Thyroid gland (tissue), 4 donors: ENCODE measurements around the gene POU6F1.

Source experiments
- POLR2A ChIP-seq, 2 donors: fragments of 450-650 bp; IDR thresholded peaks; one replicate each; pipeline ENCODE4 v1.6.1; 2017; ENCODE audit warnings: antibody characterized with exemption in 2 of 2, mild to moderate bottlenecking in 2 of 2, moderate library complexity in 1 of 2
- TF ChIP-seq, protein P1 (sequence below), 6 experiments: fragments of 200-600 bp in 3 of 6; fragments of 450-650 bp in 3 of 6; sonication (generic) in 3 of 6; IDR thresholded peaks; one replicate each; pipeline ENCODE4 v1.5.1; 2016 to 2019; ENCODE audit warnings: antibody characterized with exemption in 6 of 6, mild to moderate bottlenecking in 2 of 6, inconsistent platforms in 1 of 6, moderate library complexity in 1 of 6

DNA sequence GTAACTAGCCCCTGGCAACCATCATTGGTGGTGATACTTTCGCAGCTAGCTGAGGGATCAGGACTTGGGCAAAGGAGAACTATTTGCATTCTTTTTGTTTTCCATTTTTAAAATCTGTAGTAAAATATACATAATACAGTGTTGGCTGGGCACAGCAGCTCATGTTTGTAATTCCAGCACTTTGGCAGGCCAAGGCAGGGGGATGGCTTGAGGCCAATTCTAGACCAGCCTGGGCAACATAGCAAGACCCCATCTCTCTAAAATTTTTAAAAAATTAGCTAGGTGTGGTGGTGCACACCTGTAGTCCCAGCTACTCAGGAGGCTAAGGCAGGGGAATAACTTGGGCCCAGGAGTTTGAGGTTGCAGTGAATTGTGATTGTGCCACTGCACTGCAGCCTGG, 64.9 kb downstream of the POU6F1 start:
- TF ChIP-seq, protein P1, sequence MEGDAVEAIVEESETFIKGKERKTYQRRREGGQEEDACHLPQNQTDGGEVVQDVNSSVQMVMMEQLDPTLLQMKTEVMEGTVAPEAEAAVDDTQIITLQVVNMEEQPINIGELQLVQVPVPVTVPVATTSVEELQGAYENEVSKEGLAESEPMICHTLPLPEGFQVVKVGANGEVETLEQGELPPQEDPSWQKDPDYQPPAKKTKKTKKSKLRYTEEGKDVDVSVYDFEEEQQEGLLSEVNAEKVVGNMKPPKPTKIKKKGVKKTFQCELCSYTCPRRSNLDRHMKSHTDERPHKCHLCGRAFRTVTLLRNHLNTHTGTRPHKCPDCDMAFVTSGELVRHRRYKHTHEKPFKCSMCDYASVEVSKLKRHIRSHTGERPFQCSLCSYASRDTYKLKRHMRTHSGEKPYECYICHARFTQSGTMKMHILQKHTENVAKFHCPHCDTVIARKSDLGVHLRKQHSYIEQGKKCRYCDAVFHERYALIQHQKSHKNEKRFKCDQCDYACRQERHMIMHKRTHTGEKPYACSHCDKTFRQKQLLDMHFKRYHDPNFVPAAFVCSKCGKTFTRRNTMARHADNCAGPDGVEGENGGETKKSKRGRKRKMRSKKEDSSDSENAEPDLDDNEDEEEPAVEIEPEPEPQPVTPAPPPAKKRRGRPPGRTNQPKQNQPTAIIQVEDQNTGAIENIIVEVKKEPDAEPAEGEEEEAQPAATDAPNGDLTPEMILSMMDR (IDR thresholded peaks at IDR 0.05): no peak
- TF ChIP-seq POLR2A (IDR thresholded peaks at IDR 0.05): no peak
